HG02588 (cell line): ENCODE results near the gene ZNF669.

Experiments used
- ATAC-seq: cut with Tn5 transposase; IDR thresholded peaks from one replicate; pipeline ENCODE4 v1.9.1; 2021; ENCODE audit warnings: mild to moderate bottlenecking, moderate library complexity; ENCODE audit not compliant: unreplicated experiment

ZNF669 gene

DNA sequence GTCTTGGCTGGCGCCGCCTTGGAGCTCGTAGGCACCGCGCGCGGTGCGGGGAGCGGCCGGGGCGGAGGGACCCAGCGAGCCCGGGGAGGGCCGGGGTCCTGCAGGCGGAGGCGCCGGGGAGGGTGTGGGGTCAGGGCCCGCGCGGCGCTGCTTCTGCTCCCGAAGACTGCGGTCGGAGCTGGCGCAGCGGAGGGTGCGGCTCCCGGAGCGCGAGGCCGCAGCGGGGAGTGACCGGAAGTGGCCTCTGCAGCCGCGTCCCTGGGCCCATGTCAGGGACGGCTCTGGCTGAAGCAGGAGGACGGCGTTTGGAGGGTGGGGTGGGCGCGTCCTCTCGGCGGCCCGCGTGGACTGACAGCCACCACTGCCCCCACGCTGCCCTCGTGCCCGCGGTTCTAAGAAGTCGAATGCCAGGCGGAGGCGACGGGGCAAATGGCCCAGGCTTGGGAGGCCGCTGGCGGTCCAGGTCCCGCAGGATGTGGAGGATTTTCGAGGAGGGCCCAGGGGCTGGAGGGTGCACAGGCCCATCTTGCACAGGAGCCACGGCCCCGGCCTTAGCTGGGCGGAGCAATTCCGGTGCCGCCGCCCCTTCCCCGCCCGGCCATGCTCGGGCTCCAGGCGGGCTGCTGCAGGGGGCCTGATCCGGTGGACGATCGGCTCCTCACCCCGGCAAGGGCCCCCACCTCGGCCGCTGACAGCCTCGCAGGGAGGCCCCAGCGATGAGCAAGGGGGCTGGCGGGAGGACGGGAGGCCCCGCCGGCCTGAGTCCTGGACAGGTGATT, 7.7 kb upstream of the ZNF669 start:
- peak; percentile 40 for ATAC-seq

DNA sequence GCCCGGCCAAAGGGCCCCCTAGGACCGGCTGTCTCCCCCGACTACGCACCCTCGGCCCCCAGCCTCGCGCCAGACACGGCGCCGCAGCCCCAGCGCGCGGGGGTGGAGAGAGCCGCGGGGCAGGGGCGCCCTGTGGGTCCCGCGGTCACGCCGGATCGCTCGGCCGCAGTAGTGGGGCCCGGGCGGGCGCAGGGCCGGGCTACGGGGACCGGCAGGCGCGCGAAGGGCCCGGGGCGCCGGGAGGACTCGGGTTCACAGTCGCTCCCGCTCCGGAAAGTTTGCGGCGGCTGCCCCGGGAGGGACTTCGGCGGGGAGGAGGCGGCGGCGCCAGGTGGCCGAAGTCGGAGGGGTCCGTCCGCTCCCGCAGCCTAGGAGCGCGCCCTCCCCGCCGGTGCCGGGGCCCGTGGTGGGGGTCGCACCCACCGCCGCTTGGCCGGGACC, 7.1 kb upstream of the ZNF669 start:
- peak; percentile 15 for ATAC-seq

DNA sequence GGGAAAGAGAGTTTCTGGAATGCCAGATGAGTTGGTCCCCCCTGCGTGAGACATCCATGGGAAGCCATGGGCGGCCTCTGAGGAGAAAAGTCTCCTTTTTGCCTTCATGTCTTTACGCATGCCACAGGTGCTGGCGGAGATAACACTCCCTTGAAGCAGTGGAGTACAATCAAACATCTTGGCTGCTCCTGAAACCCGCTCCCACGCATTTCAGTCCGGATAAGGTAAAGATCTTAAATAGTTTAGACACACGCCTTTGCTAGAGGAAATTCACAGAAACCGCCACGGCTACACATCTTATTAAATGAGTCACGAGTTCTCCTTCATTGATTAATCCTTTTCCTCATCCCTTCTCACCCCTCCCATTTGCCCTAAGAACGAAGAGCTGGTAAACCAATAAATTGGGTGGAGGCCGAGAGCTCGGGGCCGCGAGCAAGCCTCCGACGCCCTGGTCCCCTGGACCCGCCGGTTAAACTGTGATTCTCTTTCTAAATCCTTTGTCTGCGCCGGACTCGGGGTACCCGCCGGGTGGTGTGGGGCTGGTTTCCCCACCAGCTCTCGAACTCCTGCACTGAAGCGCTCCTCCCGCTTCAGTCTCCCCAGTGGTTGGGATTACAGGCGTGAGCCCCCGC, 6.6 kb upstream of the ZNF669 start:
- ATAC-seq = peak; percentile 7

DNA sequence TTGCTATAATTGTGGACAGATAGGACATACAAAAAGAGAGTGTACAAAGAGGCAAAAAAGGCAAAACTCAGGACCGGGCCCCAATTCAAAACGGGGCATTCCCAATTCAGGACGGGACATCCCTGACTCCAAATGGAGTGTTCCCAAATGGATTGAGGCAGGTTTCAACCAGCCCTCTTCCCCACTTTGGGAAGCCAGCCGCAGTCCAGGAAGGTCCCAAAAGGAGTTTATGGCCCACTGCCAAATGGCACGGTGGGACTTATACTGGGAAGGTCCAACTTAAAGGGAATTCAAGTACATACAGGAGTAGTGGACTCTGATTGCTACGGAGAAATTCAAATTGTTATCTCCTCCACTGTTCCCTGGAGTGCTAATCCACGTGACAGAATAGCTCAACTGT, 3.5 kb upstream of the ZNF669 start:
- no peak for ATAC-seq

- no peak for ATAC-seq
Measured at GRCh38 chr1:247105966-247106365, 1.8 kb upstream of the ZNF669 start.

- ATAC-seq = no peak
Measured at GRCh38 chr1:247104965-247105364, 809 bp upstream of the ZNF669 start.

DNA sequence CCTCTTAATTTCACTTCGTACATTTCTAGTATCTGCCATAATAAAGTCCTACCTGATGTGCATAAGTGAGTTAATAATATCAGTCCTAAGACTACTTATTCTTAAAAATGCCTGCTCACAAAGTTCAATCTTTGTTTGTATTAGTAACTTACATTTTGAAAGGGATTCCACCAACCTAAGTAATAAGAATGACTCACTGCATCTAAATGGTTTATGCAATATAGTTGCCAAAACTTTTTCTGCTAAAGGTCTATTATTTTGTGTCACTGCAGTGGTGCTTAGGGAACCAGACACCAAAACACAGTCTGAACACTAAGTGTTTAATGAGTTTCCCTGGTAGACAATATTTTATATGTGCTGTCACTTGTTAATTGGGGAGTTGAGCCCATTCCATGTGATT, 1.8 kb downstream of the ZNF669 start:
- no peak for ATAC-seq

DNA sequence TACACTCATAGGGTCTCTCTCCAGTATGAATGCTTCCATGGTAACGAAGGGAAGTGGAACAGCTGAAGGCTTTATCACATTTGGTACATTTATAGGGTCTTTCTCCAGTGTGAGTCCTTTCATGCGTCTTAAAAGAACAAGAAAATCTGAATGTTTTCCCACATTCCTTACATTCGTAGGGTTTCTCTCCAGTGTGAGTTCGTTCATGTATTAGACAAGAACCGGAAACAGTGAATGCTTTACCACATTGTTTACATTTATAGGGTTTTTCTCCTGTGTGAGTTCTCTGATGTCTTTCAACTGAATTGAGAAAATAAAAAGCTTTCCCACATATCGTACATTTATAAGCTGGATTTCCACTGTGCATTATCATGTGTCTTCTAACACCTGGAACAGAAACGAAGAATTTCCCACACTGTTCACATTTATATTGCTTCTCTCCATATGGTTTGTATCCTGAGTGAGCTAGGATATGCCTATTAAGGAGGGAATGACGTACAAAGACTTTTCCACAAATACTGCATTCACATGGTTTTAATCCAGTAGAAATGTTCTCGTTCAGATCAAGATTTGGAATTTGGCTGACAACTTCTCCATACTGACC, 3.4 kb downstream of the ZNF669 start:
- no peak for ATAC-seq

- ATAC-seq = no peak
Measured at GRCh38 chr1:247096958-247097357, 7.2 kb downstream of the ZNF669 start.

DNA sequence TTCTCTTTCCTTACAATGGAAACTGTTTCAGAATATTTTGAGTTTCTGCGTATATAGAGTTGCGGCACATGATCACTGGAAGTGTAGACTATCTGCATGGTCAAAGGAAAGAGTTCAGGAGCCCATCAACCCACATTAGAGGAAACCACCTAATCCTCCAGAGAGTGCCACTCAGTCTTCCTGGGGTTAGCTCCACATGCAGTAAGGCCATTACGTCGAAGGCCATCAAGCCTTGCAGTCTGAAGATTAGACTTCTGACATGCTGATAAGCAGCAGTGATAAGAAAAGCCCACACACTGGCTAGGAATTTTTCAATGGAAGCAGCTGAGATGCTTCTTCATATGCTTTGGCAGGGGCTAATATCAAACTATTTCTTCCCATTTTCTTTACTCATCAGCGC, 7.6 kb downstream of the ZNF669 start:
- ATAC-seq = no peak

- no peak for ATAC-seq
Measured at GRCh38 chr1:247096112-247096511, 8.0 kb downstream of the ZNF669 start.

GRCh38 chr1:247090455-247090854, 13.7 kb downstream of the ZNF669 start:
- no peak for ATAC-seq

- no peak for ATAC-seq
Measured at GRCh38 chr1:247089616-247090375, 14.4 kb downstream of the ZNF669 start.

DNA sequence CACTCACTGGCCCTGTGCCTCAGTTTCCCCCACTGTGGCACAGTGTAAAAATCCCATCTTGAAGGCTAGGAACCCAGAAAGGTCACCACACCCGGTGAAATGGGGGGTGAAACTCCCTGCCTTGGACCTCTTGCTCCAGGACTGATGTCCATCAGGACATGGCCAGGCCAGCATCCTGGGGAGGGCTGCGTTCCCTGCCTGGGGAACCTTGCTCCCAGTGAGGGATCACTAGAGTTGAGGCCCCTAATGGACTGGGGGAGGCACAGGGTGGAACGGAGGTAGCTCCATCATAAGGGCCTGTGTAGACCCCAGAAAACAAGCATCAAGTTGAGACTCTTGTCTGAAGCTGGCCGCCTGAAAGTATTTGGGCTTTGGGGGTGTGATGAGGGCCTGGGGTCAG, 15.2 kb downstream of the ZNF669 start:
- ATAC-seq = no peak

GRCh38 chr1:247087256-247087655, 16.9 kb downstream of the ZNF669 start:
- ATAC-seq = no peak

GRCh38 chr1:247085310-247085709, 18.8 kb downstream of the ZNF669 start:
- no peak for ATAC-seq

- ATAC-seq = no peak
Measured at GRCh38 chr1:247084771-247085170, 19.4 kb downstream of the ZNF669 start.

- ATAC-seq = no peak
Measured at GRCh38 chr1:247079141-247079874, 24.8 kb downstream of the ZNF669 start.

- ATAC-seq = peak; percentile 100
Measured at GRCh38 chr1:247078258-247079140, 25.7 kb downstream of the ZNF669 start, which contains the start of gene ZNF670. ZNF670 (minus strand) TSS chr1:247078811; CDS start chr1:247078596, 215 bp downstream.

DNA sequence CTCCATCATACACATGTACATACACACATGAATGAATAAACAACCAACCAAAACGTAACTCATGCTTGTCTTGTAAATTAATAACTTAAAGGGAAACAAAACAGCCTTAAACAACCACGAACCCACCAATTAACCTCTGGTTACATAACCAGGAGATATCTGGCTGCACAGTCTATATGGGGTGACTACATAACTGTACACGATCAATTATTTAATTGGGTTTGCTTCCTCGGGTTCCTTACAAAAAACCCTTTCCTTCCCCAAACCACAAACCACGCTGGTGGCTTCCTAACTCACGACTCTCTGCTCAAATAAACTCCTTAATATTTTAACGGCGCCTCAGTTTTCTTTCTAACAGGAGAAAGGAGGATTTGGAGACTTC, 26.3 kb downstream of the ZNF669 start:
- ATAC-seq = no peak
